Bronchial epithelial cell (primary cell): ENCODE measurements around the gene APCDD1L. TPM values are rescaled to one million over a fixed set of nuclear protein-coding genes. Genes with fewer than 3 reads are reported as not detected.

ENCODE experiments used
- DNase-seq: peaks from one replicate; pipeline ENCODE4 v3.0.0-alpha.2; 2010; ENCODE audit warnings: low read depth
- FAIRE-seq: peaks from 2 replicates; lab custom pipeline; 2011; peaks lifted over from hg19 to GRCh38; lab: Jason Lieb, UNC
- H3K27me3 ChIP-seq: 2 replicates; pipeline ENCODE4 v1.5.1; 2011; ENCODE audit warnings: low read length; ENCODE audit not compliant: control insufficient read depth, insufficient read depth
- H3K36me3 ChIP-seq: 2 replicates; pipeline ENCODE4 v1.5.1; 2011; ENCODE audit warnings: low read length; ENCODE audit not compliant: control insufficient read depth, insufficient read depth
- H3K4me3 ChIP-seq: 2 replicates; pipeline ENCODE4 v1.5.1; 2011; ENCODE audit warnings: mild to moderate bottlenecking, low read depth, low read length, control low read depth
- total RNA-seq: library from RNA; depleted of rRNA; stranded (reverse); fragments of >200 nt; gene quantifications from 2 replicates; pipeline ENCODE4 v1.2.1, GENCODE V29; 2014
- TF ChIP-seq, protein P1 (sequence below): IDR thresholded peaks from 2 replicates; pipeline ENCODE4 v1.5.1; 2011; ENCODE audit warnings: mild to moderate bottlenecking, moderate library complexity, low read length, control low read depth, inconsistent platforms; ENCODE audit not compliant: insufficient read depth, severe bottlenecking

APCDD1L gene
- total RNA-seq, 1 donor from 2014 or later = under 0.01 TPM

GRCh38 chr20:58450254-58450653 lies 64.9 kb downstream of the APCDD1L start:
- no peaks in the 10 kb centered on the region for H3K27me3 ChIP-seq
- H3K36me3 ChIP-seq = peaks cover 2% of the 10 kb centered on the region
- H3K4me3 ChIP-seq = no peak overlapping the region
- FAIRE-seq = no peak
- TF ChIP-seq, protein P1, sequence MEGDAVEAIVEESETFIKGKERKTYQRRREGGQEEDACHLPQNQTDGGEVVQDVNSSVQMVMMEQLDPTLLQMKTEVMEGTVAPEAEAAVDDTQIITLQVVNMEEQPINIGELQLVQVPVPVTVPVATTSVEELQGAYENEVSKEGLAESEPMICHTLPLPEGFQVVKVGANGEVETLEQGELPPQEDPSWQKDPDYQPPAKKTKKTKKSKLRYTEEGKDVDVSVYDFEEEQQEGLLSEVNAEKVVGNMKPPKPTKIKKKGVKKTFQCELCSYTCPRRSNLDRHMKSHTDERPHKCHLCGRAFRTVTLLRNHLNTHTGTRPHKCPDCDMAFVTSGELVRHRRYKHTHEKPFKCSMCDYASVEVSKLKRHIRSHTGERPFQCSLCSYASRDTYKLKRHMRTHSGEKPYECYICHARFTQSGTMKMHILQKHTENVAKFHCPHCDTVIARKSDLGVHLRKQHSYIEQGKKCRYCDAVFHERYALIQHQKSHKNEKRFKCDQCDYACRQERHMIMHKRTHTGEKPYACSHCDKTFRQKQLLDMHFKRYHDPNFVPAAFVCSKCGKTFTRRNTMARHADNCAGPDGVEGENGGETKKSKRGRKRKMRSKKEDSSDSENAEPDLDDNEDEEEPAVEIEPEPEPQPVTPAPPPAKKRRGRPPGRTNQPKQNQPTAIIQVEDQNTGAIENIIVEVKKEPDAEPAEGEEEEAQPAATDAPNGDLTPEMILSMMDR = no peak
- DNase-seq = no peak

GRCh38 chr20:58449681-58450221 lies 65.4 kb downstream of the APCDD1L start:
- FAIRE-seq (no peak), DNase-seq (no peak)
- TF ChIP-seq, protein P1 = no peak
- no peaks in the 10 kb centered on the region for H3K27me3 ChIP-seq
- no peak overlapping the region for H3K4me3 ChIP-seq
- H3K36me3 ChIP-seq = peaks cover 2% of the 10 kb centered on the region

DNA sequence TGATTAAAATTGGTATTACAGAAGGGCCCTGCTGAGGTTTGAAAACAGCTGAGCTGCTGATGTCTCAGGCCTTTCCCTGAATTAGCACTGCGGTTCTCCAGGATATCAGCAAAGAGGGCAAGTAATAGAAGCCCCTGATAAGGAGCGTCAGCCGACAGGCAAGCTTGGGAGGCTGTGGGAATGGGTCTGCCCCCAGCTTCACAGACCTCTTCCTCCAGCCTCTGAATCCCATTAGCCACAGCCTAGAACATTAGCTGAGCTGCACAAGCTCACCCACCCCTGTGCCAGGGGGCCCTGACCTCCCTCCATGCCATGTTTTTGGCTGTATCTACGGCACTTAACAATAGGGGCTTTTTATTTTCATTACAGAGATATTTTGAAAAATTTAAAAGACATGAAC lies 66.2 kb downstream of the APCDD1L start:
- DNase-seq = no peak
- TF ChIP-seq, protein P1 = no peak
- no peak for FAIRE-seq
- Histone ChIP-seq H3K27me3 (no peaks in the 10 kb centered on the region), H3K4me3 (no peak overlapping the region), H3K36me3 (peaks cover 2% of the 10 kb centered on the region)

- DNase-seq = peak; percentile 51
Measured at GRCh38 chr20:58447511-58448391, 67.4 kb downstream of the APCDD1L start.

GRCh38 chr20:58446960-58447265 lies 68.3 kb downstream of the APCDD1L start:
- Histone ChIP-seq H3K27me3 (no peaks in the 10 kb centered on the region), H3K36me3 (peaks cover 4% of the 10 kb centered on the region), H3K4me3 (no peak overlapping the region)
- FAIRE-seq (no peak), DNase-seq (no peak)
- TF ChIP-seq, protein P1 = no peak

More at GRCh38 chr20:58447511-58448391, 67.4 kb downstream of the APCDD1L start:
- TF ChIP-seq, protein P1 = peak; percentile 74
- Histone ChIP-seq H3K27me3 (no peaks in the 10 kb centered on the region), H3K36me3 (peaks cover 4% of the 10 kb centered on the region), H3K4me3 (no peak overlapping the region)
- FAIRE-seq = no peak
